Keratinocyte (primary cell): ENCODE results near the gene HEBP2. TPM values are rescaled to one million over a fixed set of nuclear protein-coding genes. Genes with fewer than 3 reads are reported as not detected.
A peak's percentile ranks its signal among the peaks of the same experiment; 100 is the strongest.

Experiments
- DNase-seq: peaks from one replicate; pipeline ENCODE4 v3.0.0-alpha.2; 2011; ENCODE audit warnings: low read depth, missing footprints, low spot score
- FAIRE-seq: peaks from 2 replicates; lab custom pipeline; 2011; peaks lifted over from hg19 to GRCh38; lab: Jason Lieb, UNC
- H2AFZ ChIP-seq: 2 replicates; pipeline ENCODE4 v1.6.0; 2012; ENCODE audit warnings: low read length, control low read depth, inconsistent platforms; ENCODE audit not compliant: control insufficient read depth
- H3K27ac ChIP-seq: 2 replicates; pipeline ENCODE4 v1.5.1; 2011; ENCODE audit warnings: low read length; ENCODE audit not compliant: control insufficient read depth, insufficient read depth
- H3K27me3 ChIP-seq: 3 replicates; pipeline ENCODE4 v1.6.0; 2011; ENCODE audit warnings: low read length; ENCODE audit not compliant: control insufficient read depth, insufficient read depth; ENCODE audit errors: extremely low read depth
- H3K36me3 ChIP-seq, 2 experiments: 2 replicates in 1 of 2; 3 replicates in 1 of 2; pipeline ENCODE4 v1.5.1; 2011; ENCODE audit warnings: low read length in 2 of 2, mild to moderate bottlenecking in 1 of 2; ENCODE audit not compliant: control insufficient read depth in 2 of 2, insufficient read depth in 2 of 2; ENCODE audit errors: extremely low read depth in 1 of 2
- H3K4me1 ChIP-seq: 3 replicates; pipeline ENCODE4 v1.5.1; 2011; ENCODE audit warnings: low read length; ENCODE audit not compliant: control insufficient read depth, insufficient read depth; ENCODE audit errors: extremely low read depth
- H3K4me2 ChIP-seq: 3 replicates; pipeline ENCODE4 v1.6.0; 2011; ENCODE audit warnings: low read depth, low read length; ENCODE audit not compliant: control insufficient read depth, insufficient read depth; ENCODE audit errors: extremely low read depth
- H3K4me3 ChIP-seq, 3 experiments: fragments of 200-600 bp in 1 of 3; sonication (generic) in 1 of 3; 2 replicates in 2 of 3; 3 replicates in 1 of 3; pipeline ENCODE4 v1.5.1; 2011 to 2016; ENCODE audit warnings: low read length in 3 of 3, mild to moderate bottlenecking in 3 of 3, control low read depth in 2 of 3, inconsistent platforms in 1 of 3, low read depth in 1 of 3, mixed read lengths in 1 of 3, mixed run types in 1 of 3, moderate library complexity in 1 of 3; ENCODE audit not compliant: control insufficient read depth in 2 of 3, insufficient read depth in 2 of 3; ENCODE audit errors: extremely low read depth in 1 of 3
- H3K79me2 ChIP-seq: 2 replicates; pipeline ENCODE4 v1.6.0; 2012; ENCODE audit warnings: low read length; ENCODE audit not compliant: control insufficient read depth, insufficient read depth
- H3K9ac ChIP-seq: 3 replicates; pipeline ENCODE4 v1.6.0; 2011; ENCODE audit warnings: low read length; ENCODE audit not compliant: control insufficient read depth, insufficient read depth; ENCODE audit errors: extremely low read depth
- H3K9me1 ChIP-seq: 3 replicates; pipeline ENCODE4 v1.6.0; 2011; ENCODE audit warnings: low read length; ENCODE audit not compliant: control insufficient read depth, insufficient read depth; ENCODE audit errors: extremely low read depth
- H3K9me3 ChIP-seq: 2 replicates; pipeline ENCODE4 v1.5.1; 2012; ENCODE audit warnings: low read depth, low read length; ENCODE audit not compliant: control insufficient read depth
- H4K20me1 ChIP-seq: 3 replicates; pipeline ENCODE4 v1.6.0; 2011; ENCODE audit warnings: low read length; ENCODE audit not compliant: control insufficient read depth, insufficient read depth; ENCODE audit errors: extremely low read depth
- CTCF ChIP-seq, 3 experiments: IDR thresholded peaks in 1 of 3; conservative IDR thresholded peaks in 1 of 3; optimal IDR thresholded peaks in 1 of 3; 2 replicates in 2 of 3; 3 replicates in 1 of 3; pipeline versions ENCODE3 to v1.5.1; 2011; ENCODE audit warnings: low read length in 3 of 3, mild to moderate bottlenecking in 3 of 3, moderate library complexity in 2 of 3, control low read depth in 1 of 3, inconsistent platforms in 1 of 3; ENCODE audit not compliant: insufficient read depth in 2 of 3; ENCODE audit errors: extremely low read depth in 1 of 3
- EZH2 ChIP-seq: IDR thresholded peaks from one replicate; pipeline ENCODE4 v1.6.1; 2012; ENCODE audit warnings: inconsistent platforms, mild to moderate bottlenecking, low read length, moderate library complexity
- dilution Hi-C: fragments of 300-500 bp; cut with MboI; formaldehyde crosslinking; loops from one replicate; pipeline ENCODE4 v1.7.0; 2020; ENCODE audit warnings: low sequenced_read_pairs; ENCODE audit not compliant: extremely low pct_ligation_motif_present
- polyA plus RNA-seq, 5 experiments: library from polyadenylated mRNA; depleted of rRNA in 3 of 5; stranded (reverse) in 3 of 5; stranded (forward) in 1 of 5; unstranded in 1 of 5; fragments of >200 nt; gene quantifications; 1 replicate in 1 of 5; 2 replicates in 3 of 5; 3 replicates in 1 of 5; pipeline versions ENCODE4 v1.2.1 to v1.2.3, GENCODE V29; 2011 to 2012; ENCODE audit warnings: missing spikeins in 2 of 5, low read depth in 1 of 5, low replicate concordance in 1 of 5

HEBP2 gene
- polyA plus RNA-seq, 1 donor (not counting 4 experiments of a cell fraction or from before 2014, with no cell fraction given), result 41.9 TPM

- Histone ChIP-seq H3K27ac (no peak overlapping the region), H3K79me2 (no peaks in the 10 kb centered on the region), H3K27me3 (peaks cover 3% of the 10 kb centered on the region), H2AFZ (no peak overlapping the region), H3K36me3 (peaks cover 17 to 34% of the 10 kb centered on the region in 2 experiments), H3K4me1 (peaks cover 19% of the 10 kb centered on the region), H3K4me2 (peak overlapping the region; percentile 100), H3K9me3 (no peaks in the 10 kb centered on the region), H3K4me3 (no peak overlapping the region), H3K9ac (no peak overlapping the region), H4K20me1 (no peaks in the 10 kb centered on the region), H3K9me1 (no peaks in the 10 kb centered on the region)
- FAIRE-seq (no peak), DNase-seq (no peak)
- dilution Hi-C loops, result no loop called here
- no peak for TF ChIP-seq CTCF (optimal IDR thresholded peaks at IDR 0.05 in 1 of 3, IDR thresholded peaks at IDR 0.05 in 1 of 3, conservative IDR thresholded peaks at IDR 0.05 in 1 of 3; ENCODE audit: extremely low read depth in 1 of 3, insufficient read depth in 2 of 3, low read length in 3 of 3)
These were observed 1.9 kb downstream of the HEBP2 start for GRCh38 chr6:138405816-138406413.

DNA sequence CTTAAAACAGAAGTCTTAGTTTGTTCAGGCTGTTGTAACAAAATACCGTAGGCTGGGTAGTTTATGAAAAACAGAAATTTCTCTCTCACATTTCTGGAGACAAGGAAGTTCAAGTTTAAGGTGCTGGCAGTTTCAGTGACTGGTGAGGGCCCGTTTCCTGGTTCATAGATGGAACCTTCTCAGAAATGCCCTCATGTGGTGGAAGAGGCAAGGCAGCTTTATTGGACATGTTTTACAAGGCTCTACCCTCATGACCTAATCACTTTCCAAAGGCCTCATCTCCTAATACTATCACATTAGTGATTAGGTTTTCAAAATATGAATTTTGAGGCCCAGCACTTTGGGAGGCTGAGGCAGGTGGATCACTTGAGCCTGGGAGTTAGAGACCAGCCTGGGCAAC lies 2.4 kb downstream of the HEBP2 start:
- Histone ChIP-seq H3K4me3 (no peak overlapping the region), H3K4me2 (no peak overlapping the region), H3K27me3 (peaks cover 3% of the 10 kb centered on the region), H3K27ac (no peak overlapping the region), H4K20me1 (no peaks in the 10 kb centered on the region), H3K9me3 (no peaks in the 10 kb centered on the region), H3K79me2 (no peaks in the 10 kb centered on the region), H3K36me3 (peaks cover 17 to 34% of the 10 kb centered on the region in 2 experiments), H3K9ac (no peak overlapping the region), H3K9me1 (no peaks in the 10 kb centered on the region), H2AFZ (no peak overlapping the region), H3K4me1 (peaks cover 24% of the 10 kb centered on the region)
- DNase-seq, result no peak
- FAIRE-seq, result no peak
- dilution Hi-C loops, result no loop called here
- TF ChIP-seq EZH2 (no peak), CTCF (optimal IDR thresholded peaks at IDR 0.05 in 1 of 3, IDR thresholded peaks at IDR 0.05 in 1 of 3, conservative IDR thresholded peaks at IDR 0.05 in 1 of 3; ENCODE audit: extremely low read depth in 1 of 3, insufficient read depth in 2 of 3, low read length in 3 of 3) (peak in 2 of 3 experiments; percentile 11 to 21)
